Fibroblast of mammary gland (primary cell): ENCODE results near the gene MARCHF6.
"Not testable (repeated sequence)": the region's sequence is repeated elsewhere in the genome, so short reads cannot be mapped to it uniquely, and the experiment has no call there.

ENCODE experiments used
- DNase-seq: peaks from one replicate; pipeline ENCODE4 v3.0.0-alpha.2; 2010; ENCODE audit warnings: low read depth
- H3K4me3 ChIP-seq: 2 replicates; pipeline ENCODE4 v1.5.1; 2011; ENCODE audit warnings: low read depth, mild to moderate bottlenecking, low read length, moderate library complexity; ENCODE audit not compliant: control insufficient read depth
- TF ChIP-seq, protein P1 (sequence below): conservative IDR thresholded peaks from 2 replicates; pipeline ENCODE4 v1.5.1; 2011; ENCODE audit warnings: low read depth, low read length, inconsistent platforms; ENCODE audit not compliant: control insufficient read depth, insufficient read depth

MARCHF6 gene

DNA sequence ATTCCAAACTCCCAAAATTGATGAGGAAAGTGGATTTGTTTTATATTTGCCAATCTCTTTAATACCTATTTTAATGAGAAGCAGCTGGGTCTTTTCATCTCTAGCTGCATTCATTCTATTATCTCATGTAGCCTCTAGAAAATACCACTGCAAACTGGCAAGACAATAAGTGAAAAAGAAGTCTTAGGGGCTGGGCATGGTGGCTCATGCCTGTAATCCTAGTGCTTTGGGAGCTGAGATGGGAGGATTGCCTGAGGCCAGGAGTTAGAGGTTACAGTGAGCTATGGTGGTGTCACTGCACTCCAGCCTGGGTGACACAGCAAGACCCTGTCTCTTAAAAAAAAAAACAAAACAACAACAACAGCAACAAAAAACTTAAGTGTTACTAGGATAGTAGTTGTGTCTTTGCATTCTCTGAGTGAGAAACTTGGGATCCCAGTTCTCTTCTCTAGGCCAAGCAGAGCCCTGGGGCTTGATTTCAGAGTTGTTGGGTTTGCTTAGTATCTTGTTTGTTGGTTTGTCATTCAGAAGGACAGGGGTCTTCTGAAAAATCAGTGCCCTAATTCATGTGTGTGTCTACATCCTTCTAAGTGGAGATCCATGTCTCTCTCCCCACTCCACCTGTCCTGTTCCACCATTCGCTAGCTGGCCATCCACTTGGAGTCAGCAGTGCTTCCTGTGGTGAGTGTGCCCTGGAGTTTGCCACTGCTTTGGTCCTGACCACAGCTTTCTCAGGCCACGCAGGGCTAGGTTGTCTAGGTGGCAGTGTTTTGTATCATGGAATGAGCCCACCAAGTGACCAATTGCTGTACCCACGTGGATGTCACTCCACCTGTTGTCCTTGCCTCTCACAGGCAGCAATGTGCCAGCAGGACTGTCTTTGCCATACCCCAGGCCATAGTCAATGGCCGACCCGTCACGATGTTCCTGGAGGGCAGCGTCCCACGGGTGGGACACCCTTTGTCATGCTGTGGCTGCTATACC, 19.5 kb downstream of the MARCHF6 start:
- TF ChIP-seq, protein P1, sequence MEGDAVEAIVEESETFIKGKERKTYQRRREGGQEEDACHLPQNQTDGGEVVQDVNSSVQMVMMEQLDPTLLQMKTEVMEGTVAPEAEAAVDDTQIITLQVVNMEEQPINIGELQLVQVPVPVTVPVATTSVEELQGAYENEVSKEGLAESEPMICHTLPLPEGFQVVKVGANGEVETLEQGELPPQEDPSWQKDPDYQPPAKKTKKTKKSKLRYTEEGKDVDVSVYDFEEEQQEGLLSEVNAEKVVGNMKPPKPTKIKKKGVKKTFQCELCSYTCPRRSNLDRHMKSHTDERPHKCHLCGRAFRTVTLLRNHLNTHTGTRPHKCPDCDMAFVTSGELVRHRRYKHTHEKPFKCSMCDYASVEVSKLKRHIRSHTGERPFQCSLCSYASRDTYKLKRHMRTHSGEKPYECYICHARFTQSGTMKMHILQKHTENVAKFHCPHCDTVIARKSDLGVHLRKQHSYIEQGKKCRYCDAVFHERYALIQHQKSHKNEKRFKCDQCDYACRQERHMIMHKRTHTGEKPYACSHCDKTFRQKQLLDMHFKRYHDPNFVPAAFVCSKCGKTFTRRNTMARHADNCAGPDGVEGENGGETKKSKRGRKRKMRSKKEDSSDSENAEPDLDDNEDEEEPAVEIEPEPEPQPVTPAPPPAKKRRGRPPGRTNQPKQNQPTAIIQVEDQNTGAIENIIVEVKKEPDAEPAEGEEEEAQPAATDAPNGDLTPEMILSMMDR = no peak
- no peak overlapping the region for H3K4me3 ChIP-seq
- DNase-seq = no peak

DNA sequence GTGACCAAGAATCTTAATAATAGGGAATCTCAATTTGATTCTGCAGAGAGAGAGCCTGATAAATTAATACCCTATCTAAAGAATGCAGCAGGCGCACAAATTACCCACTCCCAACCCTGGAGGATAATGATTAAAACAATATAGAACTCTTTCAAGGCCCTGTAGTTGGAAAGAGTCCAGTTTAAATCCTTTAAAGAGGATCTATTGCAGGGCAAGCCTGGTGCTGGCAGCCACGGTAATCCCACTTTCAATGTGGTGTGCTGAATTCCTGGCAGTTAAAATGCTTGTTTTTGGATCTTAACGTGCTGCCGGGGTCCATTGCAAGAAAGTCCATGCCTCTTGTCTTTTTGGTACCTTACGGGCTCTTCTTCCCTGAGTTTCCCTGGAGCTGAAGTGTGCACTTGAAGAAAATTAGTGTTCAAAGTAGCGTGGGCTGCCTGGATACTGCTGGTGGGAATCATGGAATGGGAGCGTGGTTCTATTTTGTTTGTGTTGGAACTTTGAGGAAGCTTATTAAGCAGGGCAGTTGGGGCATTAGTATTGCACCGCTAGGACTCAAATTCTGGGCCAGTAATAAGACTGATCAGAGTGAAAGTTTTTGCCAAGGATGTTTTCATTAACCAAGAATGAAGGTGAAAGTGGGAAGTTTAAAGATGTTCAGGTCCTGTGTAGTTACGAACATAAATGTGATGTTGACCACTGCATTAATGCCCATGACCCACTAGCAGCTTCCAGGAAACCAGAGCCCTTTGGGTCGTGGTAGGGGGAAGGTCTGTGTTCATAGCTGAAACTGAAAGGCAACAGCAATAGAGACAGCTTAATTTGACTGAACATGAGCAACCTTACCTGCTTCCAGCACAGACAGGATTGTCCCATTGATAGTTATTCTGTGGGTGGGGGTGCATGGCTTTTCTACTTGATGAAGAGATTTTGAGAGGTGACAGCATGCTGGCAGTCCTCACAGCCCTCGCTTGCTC, 20.8 kb downstream of the MARCHF6 start:
- TF ChIP-seq, protein P1 = no peak
- DNase-seq = no peak

DNA sequence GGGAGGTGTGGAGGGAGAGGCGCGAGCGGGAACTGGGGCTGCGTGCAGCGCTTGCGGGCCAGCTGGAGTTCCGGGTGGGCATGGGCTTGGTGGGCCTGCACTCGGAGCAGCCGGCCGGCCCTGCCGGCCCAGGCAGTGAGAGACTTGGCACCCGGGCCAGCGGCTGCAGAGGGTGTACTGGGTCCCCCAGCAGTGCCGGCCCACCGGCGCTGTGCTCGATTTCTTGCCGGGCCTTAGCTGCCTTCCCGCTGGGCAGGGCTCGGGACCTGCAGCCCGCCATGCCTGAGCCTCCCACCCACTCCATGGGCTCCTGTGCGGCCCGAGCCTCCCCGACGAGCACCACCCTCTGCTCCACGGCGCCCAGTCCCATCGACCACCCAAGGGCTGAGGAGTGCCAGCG, 21.7 kb downstream of the MARCHF6 start:
- H3K4me3 ChIP-seq, DNase-seq: not testable (repeated sequence)

More for the DNA sequence above, 20.8 kb downstream of the MARCHF6 start:
- H3K4me3 ChIP-seq = no peak overlapping the region

DNA sequence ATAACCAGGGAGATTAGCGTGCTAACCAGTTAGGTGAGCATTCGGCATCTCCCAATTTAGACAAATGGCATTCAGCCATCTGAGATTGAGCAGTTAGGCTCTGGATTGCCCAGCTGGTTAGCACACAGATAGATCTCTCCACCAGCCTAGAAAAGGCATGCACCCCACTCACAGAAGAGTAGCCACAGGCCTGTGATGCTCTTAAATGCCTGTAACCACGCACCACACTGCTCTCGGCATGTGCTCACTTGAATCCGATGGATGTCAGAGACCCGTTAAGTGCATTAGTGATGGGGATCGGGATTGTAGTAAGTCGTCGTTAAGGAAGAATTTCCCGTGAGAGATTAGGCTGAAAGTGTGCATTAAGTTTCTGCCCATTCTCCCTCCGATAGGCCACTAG, 23.0 kb downstream of the MARCHF6 start:
- TF ChIP-seq, protein P1 = no peak
- DNase-seq = no peak
- no peak overlapping the region for H3K4me3 ChIP-seq

DNA sequence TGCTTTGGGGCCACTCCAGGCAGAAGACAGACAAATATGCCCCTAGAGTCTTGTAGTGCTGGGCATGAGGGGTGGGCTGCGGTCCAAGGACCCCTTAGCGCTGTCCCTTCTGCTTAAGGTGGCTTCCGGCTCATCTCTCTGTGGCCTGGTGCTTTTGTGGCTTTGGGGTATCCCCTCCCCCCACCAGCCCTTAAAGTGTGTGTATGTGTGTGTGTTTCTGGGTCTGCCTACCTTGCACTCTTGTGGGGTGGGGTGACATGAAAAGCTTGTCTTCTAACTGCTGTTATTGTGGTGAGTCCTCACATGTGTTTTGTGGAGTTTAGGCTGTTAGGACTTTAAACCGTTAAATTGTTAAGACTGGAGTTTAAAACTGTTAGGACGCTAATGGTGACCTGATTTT, 23.6 kb downstream of the MARCHF6 start:
- DNase-seq = no peak
- no peak overlapping the region for H3K4me3 ChIP-seq
- TF ChIP-seq, protein P1 = no peak

DNA sequence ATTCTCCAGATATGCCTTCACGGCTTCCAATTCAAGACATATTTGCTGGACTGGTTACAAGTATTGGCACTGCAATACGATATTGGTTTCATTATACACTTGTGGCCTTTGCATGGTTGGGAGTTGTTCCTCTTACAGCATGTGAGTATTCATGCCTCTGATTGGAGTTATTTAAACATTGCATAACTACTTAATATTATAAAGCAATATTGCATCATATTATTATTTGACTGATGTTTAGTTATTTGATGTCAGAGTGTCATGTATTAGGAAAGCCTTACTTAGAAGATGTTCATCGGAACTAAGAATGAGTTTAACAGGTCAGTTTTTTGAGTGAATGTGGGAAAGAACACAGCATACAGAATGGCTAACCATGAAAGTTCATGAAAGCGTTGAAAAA, 28.3 kb downstream of the MARCHF6 start:
- H3K4me3 ChIP-seq = no peak overlapping the region
- no peak for DNase-seq
- TF ChIP-seq, protein P1 = no peak
